ENCODE data around the gene AP3S2.

AP3S2 gene

GRCh38 chr15:89910891-89911626 is 17.3 kb upstream of the AP3S2 start:
- DNase-seq, result no peak

GRCh38 chr15:89909611-89910010 is 15.8 kb upstream of the AP3S2 start:
- Mint-ChIP-seq H3K27ac (no peak overlapping the region), H3K4me1 (ENCODE audit: low read depth) (peaks cover 2% of the 10 kb centered on the region), H3K4me3 (no peak overlapping the region), H3K27me3 (peaks cover 31% of the 10 kb centered on the region), H3K36me3 (ENCODE audit: low read depth) (no peaks in the 10 kb centered on the region), H3K9me3 (no peaks in the 10 kb centered on the region)
- no peak for DNase-seq

More at GRCh38 chr15:89910891-89911626, 17.3 kb upstream of the AP3S2 start:
- Mint-ChIP-seq H3K27ac (no peak overlapping the region), H3K27me3 (peaks cover 34% of the 10 kb centered on the region), H3K9me3 (no peaks in the 10 kb centered on the region), H3K4me3 (no peak overlapping the region), H3K4me1 (ENCODE audit: low read depth) (peaks cover 2% of the 10 kb centered on the region), H3K36me3 (ENCODE audit: low read depth) (no peaks in the 10 kb centered on the region)

- H3K9me3 Mint-ChIP-seq, result no peaks in the 10 kb centered on the region
- H3K27ac Mint-ChIP-seq, result no peak overlapping the region
- H3K27me3 Mint-ChIP-seq, result peaks cover 24% of the 10 kb centered on the region
- H3K4me1 Mint-ChIP-seq (ENCODE audit: low read depth), result peaks cover 2% of the 10 kb centered on the region
- no peak overlapping the region for H3K4me3 Mint-ChIP-seq
- H3K36me3 Mint-ChIP-seq (ENCODE audit: low read depth), result no peaks in the 10 kb centered on the region
- DNase-seq, result no peak
Measured at GRCh38 chr15:89908226-89908625, 14.4 kb upstream of the AP3S2 start.

- no peak for DNase-seq
- H3K4me3 Mint-ChIP-seq, result no peak overlapping the region
- no peaks in the 10 kb centered on the region for H3K36me3 Mint-ChIP-seq (ENCODE audit: low read depth)
- H3K27me3 Mint-ChIP-seq, result peaks cover 19% of the 10 kb centered on the region
- no peaks in the 10 kb centered on the region for H3K9me3 Mint-ChIP-seq
- no peak overlapping the region for H3K27ac Mint-ChIP-seq
- no peaks in the 10 kb centered on the region for H3K4me1 Mint-ChIP-seq (ENCODE audit: low read depth)
Measured at GRCh38 chr15:89907289-89907688, 13.5 kb upstream of the AP3S2 start.

- Mint-ChIP-seq H3K27me3 (peaks cover 5% of the 10 kb centered on the region), H3K9me3 (no peaks in the 10 kb centered on the region), H3K27ac (no peak overlapping the region), H3K4me1 (ENCODE audit: low read depth) (no peaks in the 10 kb centered on the region), H3K4me3 (no peak overlapping the region), H3K36me3 (ENCODE audit: low read depth) (no peaks in the 10 kb centered on the region)
- no peak for DNase-seq
Measured at GRCh38 chr15:89905846-89906378, 12.1 kb upstream of the AP3S2 start.

GRCh38 chr15:89904519-89904918 is 10.7 kb upstream of the AP3S2 start:
- Mint-ChIP-seq H3K9me3 (no peaks in the 10 kb centered on the region), H3K4me3 (no peak overlapping the region), H3K27ac (no peak overlapping the region), H3K36me3 (ENCODE audit: low read depth) (no peaks in the 10 kb centered on the region), H3K4me1 (ENCODE audit: low read depth) (no peaks in the 10 kb centered on the region), H3K27me3 (no peaks in the 10 kb centered on the region)
- no peak for DNase-seq

- Mint-ChIP-seq H3K4me1 (ENCODE audit: low read depth) (no peaks in the 10 kb centered on the region), H3K36me3 (ENCODE audit: low read depth) (no peaks in the 10 kb centered on the region), H3K27ac (no peak overlapping the region), H3K9me3 (no peaks in the 10 kb centered on the region), H3K4me3 (no peak overlapping the region), H3K27me3 (no peaks in the 10 kb centered on the region)
- DNase-seq, result no peak
Measured at GRCh38 chr15:89903858-89904130, 10.0 kb upstream of the AP3S2 start.

GRCh38 chr15:89903015-89903857 is 9.4 kb upstream of the AP3S2 start:
- no peak for DNase-seq
- no peaks in the 10 kb centered on the region for H3K27me3 Mint-ChIP-seq
- H3K4me3 Mint-ChIP-seq, result no peak overlapping the region
- H3K27ac Mint-ChIP-seq, result no peak overlapping the region
- H3K4me1 Mint-ChIP-seq (ENCODE audit: low read depth), result peaks cover 3% of the 10 kb centered on the region
- H3K36me3 Mint-ChIP-seq (ENCODE audit: low read depth), result no peaks in the 10 kb centered on the region
- no peaks in the 10 kb centered on the region for H3K9me3 Mint-ChIP-seq

GRCh38 chr15:89900849-89901248 is 7.1 kb upstream of the AP3S2 start:
- no peak overlapping the region for H3K4me3 Mint-ChIP-seq
- peaks cover 16% of the 10 kb centered on the region for H3K4me1 Mint-ChIP-seq (ENCODE audit: low read depth)
- no peak overlapping the region for H3K27ac Mint-ChIP-seq
- no peaks in the 10 kb centered on the region for H3K9me3 Mint-ChIP-seq
- DNase-seq, result no peak
- H3K27me3 Mint-ChIP-seq, result no peaks in the 10 kb centered on the region
- H3K36me3 Mint-ChIP-seq (ENCODE audit: low read depth), result no peaks in the 10 kb centered on the region

GRCh38 chr15:89899951-89900567 is 6.3 kb upstream of the AP3S2 start:
- H3K9me3 Mint-ChIP-seq, result no peaks in the 10 kb centered on the region

GRCh38 chr15:89899295-89899945 is 5.6 kb upstream of the AP3S2 start:
- DNase-seq, result no peak
- Mint-ChIP-seq H3K4me1 (ENCODE audit: low read depth) (peaks cover 28% of the 10 kb centered on the region), H3K9me3 (no peaks in the 10 kb centered on the region), H3K36me3 (ENCODE audit: low read depth) (peaks cover under 1% of the 10 kb centered on the region), H3K4me3 (no peak overlapping the region), H3K27me3 (no peaks in the 10 kb centered on the region), H3K27ac (no peak overlapping the region)

More at GRCh38 chr15:89899951-89900567, 6.3 kb upstream of the AP3S2 start:
- H3K27ac Mint-ChIP-seq, result no peak overlapping the region
- no peak for DNase-seq
- H3K27me3 Mint-ChIP-seq, result no peaks in the 10 kb centered on the region
- H3K36me3 Mint-ChIP-seq (ENCODE audit: low read depth), result no peaks in the 10 kb centered on the region
- peaks cover 23% of the 10 kb centered on the region for H3K4me1 Mint-ChIP-seq (ENCODE audit: low read depth)
- H3K4me3 Mint-ChIP-seq, result no peak overlapping the region

- Mint-ChIP-seq H3K27ac (no peak overlapping the region), H3K4me1 (ENCODE audit: low read depth) (peaks cover 31% of the 10 kb centered on the region), H3K27me3 (no peaks in the 10 kb centered on the region), H3K9me3 (no peaks in the 10 kb centered on the region), H3K4me3 (no peak overlapping the region), H3K36me3 (ENCODE audit: low read depth) (peaks cover 6% of the 10 kb centered on the region)
- peak; percentile 45 for DNase-seq
Measured at GRCh38 chr15:89898614-89899294, 5.0 kb upstream of the AP3S2 start.

- peaks cover 35% of the 10 kb centered on the region for H3K4me1 Mint-ChIP-seq (ENCODE audit: low read depth)
- no peak overlapping the region for H3K4me3 Mint-ChIP-seq
- peaks cover 12% of the 10 kb centered on the region for H3K36me3 Mint-ChIP-seq (ENCODE audit: low read depth)
- no peak overlapping the region for H3K27ac Mint-ChIP-seq
- no peaks in the 10 kb centered on the region for H3K27me3 Mint-ChIP-seq
- no peak for DNase-seq
- no peaks in the 10 kb centered on the region for H3K9me3 Mint-ChIP-seq
Measured at GRCh38 chr15:89898146-89898545, 4.4 kb upstream of the AP3S2 start.

GRCh38 chr15:89893027-89893426 is 767 bp downstream of the AP3S2 start:
- Mint-ChIP-seq H3K4me3 (peak overlapping the region; percentile 97), H3K36me3 (ENCODE audit: low read depth) (peaks cover 30% of the 10 kb centered on the region), H3K27me3 (no peaks in the 10 kb centered on the region), H3K4me1 (ENCODE audit: low read depth) (peaks cover 60% of the 10 kb centered on the region), H3K9me3 (no peaks in the 10 kb centered on the region), H3K27ac (peak overlapping the region; percentile 98)
- DNase-seq, result no peak

Measured in activated T-cell treated with anti-CD3 and anti-CD28 coated beads, Interleukin-2, amount 50 U/mL, for 24 hours (primary cell).